Mucosa of descending colon (tissue), 3 donors: ENCODE measurements around the gene PTPRA. TPM values are rescaled to one million over a fixed set of nuclear protein-coding genes. Genes with fewer than 3 reads are reported as not detected.

Experiments used
- ATAC-seq: fragments of 200-7000 bp; cut with Tn5 transposase; one replicate; pipeline ENCODE4 v1.9.1; 2020; ENCODE audit warnings: mild to moderate bottlenecking, moderate library complexity
- DNase-seq, 3 donors: peaks; one replicate each; pipeline ENCODE4 v3.0.0-alpha.2; 2020
- H3K36me3 ChIP-seq: fragments of 200-600 bp; one replicate; pipeline ENCODE4 v1.8.0; 2021; ENCODE audit warnings: low read depth, mild to moderate bottlenecking
- H3K4me1 ChIP-seq: fragments of 200-600 bp; one replicate; pipeline ENCODE4 v1.8.0; 2021; ENCODE audit warnings: low read depth, mild to moderate bottlenecking
- H3K4me3 ChIP-seq: fragments of 200-600 bp; one replicate; pipeline ENCODE4 v1.8.0; 2021; ENCODE audit warnings: mild to moderate bottlenecking
- H3K9me3 ChIP-seq: fragments of 200-600 bp; one replicate; pipeline ENCODE4 v1.8.0; 2021; ENCODE audit warnings: mild to moderate bottlenecking
- intact Hi-C, 2 donors: fragments of 100-400 bp; cut with DNase I in 1 of 2; cut with micrococcal nuclease in 1 of 2; formaldehyde crosslinking; loops; one replicate each; pipeline versions ENCODE4 v1.11.0 to v1.11.1; 2022; cut with DNase I, micrococcal nuclease
- total RNA-seq, 3 donors: library from RNA; stranded (reverse); fragmentation: NEBNext Ultra II Directional in 2 of 3; extraction: Animal tissue kit (Norgen Biotek cat#: 25700) in 2 of 3; gene quantifications; one replicate each; pipeline versions ENCODE4 v1.2.1 to v1.2.4, GENCODE V29; 2021 to 2023
- TF ChIP-seq, protein P1 (sequence below): fragments of 200-600 bp; IDR thresholded peaks from one replicate; pipeline ENCODE4 v1.8.0; 2022; ENCODE audit warnings: antibody characterized with exemption, mild to moderate bottlenecking
- donor health status: DM: no; HTN: no; CAD: no; lungs with moderate emphysema.
- donor health status: DM: no; HTN: no; CAD: no.
- donor health status: DM: no; HTN: yes; CAD: no.

Gene PTPRA
- total RNA-seq, 3 donors from 2014 or later, result 39.0 to 64.7 (median 59.3) TPM

GRCh38 chr20:2859330-2860121 lies 13.8 kb upstream of the PTPRA start:
- H3K9me3 ChIP-seq, result no peaks in the 10 kb centered on the region
- DNase-seq (no peak), ATAC-seq (no peak)
- intact Hi-C loops, result no loop called here
- no peaks in the 10 kb centered on the region for H3K4me1 ChIP-seq
- TF ChIP-seq, protein P1, sequence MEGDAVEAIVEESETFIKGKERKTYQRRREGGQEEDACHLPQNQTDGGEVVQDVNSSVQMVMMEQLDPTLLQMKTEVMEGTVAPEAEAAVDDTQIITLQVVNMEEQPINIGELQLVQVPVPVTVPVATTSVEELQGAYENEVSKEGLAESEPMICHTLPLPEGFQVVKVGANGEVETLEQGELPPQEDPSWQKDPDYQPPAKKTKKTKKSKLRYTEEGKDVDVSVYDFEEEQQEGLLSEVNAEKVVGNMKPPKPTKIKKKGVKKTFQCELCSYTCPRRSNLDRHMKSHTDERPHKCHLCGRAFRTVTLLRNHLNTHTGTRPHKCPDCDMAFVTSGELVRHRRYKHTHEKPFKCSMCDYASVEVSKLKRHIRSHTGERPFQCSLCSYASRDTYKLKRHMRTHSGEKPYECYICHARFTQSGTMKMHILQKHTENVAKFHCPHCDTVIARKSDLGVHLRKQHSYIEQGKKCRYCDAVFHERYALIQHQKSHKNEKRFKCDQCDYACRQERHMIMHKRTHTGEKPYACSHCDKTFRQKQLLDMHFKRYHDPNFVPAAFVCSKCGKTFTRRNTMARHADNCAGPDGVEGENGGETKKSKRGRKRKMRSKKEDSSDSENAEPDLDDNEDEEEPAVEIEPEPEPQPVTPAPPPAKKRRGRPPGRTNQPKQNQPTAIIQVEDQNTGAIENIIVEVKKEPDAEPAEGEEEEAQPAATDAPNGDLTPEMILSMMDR, result no peak
- H3K4me3 ChIP-seq, result no peak overlapping the region
- no peaks in the 10 kb centered on the region for H3K36me3 ChIP-seq

GRCh38 chr20:2864626-2865025 lies 8.7 kb upstream of the PTPRA start:
- no peak for ATAC-seq
- no peaks in the 10 kb centered on the region for H3K36me3 ChIP-seq
- intact Hi-C loops, result no loop called here
- H3K4me3 ChIP-seq, result no peak overlapping the region
- TF ChIP-seq, protein P1, result no peak
- H3K4me1 ChIP-seq, result no peaks in the 10 kb centered on the region
- H3K9me3 ChIP-seq, result no peaks in the 10 kb centered on the region
- no peak for DNase-seq

- H3K36me3 ChIP-seq, result no peaks in the 10 kb centered on the region
- H3K4me1 ChIP-seq, result no peaks in the 10 kb centered on the region
- H3K4me3 ChIP-seq, result no peak overlapping the region
- TF ChIP-seq, protein P1, result no peak
- DNase-seq, result no peak
- H3K9me3 ChIP-seq, result no peaks in the 10 kb centered on the region
- intact Hi-C loops, result no loop called here
- no peak for ATAC-seq
These were observed 8.2 kb upstream of the PTPRA start for GRCh38 chr20:2865101-2865500.

DNA sequence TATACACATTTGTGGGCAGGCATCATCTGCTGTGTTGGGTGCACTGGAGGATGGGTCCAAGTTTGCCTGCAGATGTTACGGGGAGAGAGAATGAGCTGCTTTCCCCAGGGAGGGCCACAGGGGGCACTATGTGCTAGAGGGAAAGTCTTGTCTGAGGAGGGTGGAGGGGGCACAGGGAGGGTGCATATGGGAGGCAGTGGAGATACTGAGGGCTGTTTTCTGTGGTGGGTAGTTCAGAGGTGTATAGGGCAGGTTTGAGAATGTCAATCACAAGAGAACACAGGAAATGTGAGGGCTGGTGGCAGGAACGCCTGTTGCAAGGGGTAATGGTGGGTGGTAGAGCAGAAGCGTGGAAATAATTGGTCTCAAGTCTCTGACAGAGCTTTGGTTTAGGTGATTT lies 7.7 kb upstream of the PTPRA start:
- TF ChIP-seq, protein P1, result no peak
- Histone ChIP-seq H3K9me3 (no peaks in the 10 kb centered on the region), H3K4me3 (no peak overlapping the region), H3K4me1 (no peaks in the 10 kb centered on the region), H3K36me3 (no peaks in the 10 kb centered on the region)
- intact Hi-C loops, result no loop called here
- ATAC-seq (peak; percentile 24), DNase-seq (no peak)

DNA sequence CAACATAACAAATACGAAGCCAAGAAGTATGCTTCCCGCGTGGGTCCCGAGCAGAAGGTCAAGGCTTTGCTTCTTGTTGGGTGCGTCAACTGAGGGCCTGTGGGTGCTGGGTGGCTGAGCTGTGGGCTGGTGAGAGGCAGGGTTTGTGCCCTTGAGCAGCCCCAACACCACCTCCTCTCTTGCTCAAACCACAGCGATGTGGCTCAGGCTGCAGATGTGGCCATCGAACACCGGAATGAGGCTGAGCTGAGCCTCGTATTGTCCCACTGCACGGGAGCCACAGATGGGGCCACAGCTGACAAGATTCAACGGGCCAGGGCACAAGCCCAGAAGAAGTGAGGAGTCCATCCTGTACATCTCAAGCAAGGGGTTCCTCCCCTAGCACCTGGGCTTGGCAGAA lies 7.0 kb upstream of the PTPRA start:
- H3K36me3 ChIP-seq, result no peaks in the 10 kb centered on the region

More for the DNA sequence above, 7.0 kb upstream of the PTPRA start:
- peaks cover 2% of the 10 kb centered on the region for H3K4me1 ChIP-seq
- H3K4me3 ChIP-seq, result no peak overlapping the region
- intact Hi-C loops, result no loop called here
- DNase-seq (no peak), ATAC-seq (no peak)
- no peaks in the 10 kb centered on the region for H3K9me3 ChIP-seq
- TF ChIP-seq, protein P1, result no peak
